OCI-LY3 (cell line): ENCODE data around the gene PKP4.

Source experiments
- H2AFZ ChIP-seq: fragments of 200-600, 300-600 bp; shearing (Covaris generic); 2 replicates; pipeline ENCODE4 v1.6.0; 2014; ENCODE audit warnings: antibody characterized with exemption, low read depth, low read length
- H3K27ac ChIP-seq: fragments of 200-600, 300-600 bp; sonication (generic); 2 replicates; pipeline ENCODE4 v1.5.1; 2014; ENCODE audit warnings: mild to moderate bottlenecking, low read length, moderate library complexity, mixed read lengths
- H3K27me3 ChIP-seq: fragments of 200-600, 300-600 bp; sonication (generic); 2 replicates; pipeline ENCODE4 v1.6.1; 2014; ENCODE audit warnings: low read depth, low read length, mixed read lengths
- H3K36me3 ChIP-seq: fragments of 200-600, 300-600 bp; sonication (generic); replicated peaks from 2 replicates; pipeline ENCODE3; 2014; ENCODE audit warnings: low read depth, low read length, mixed read lengths
- H3K4me1 ChIP-seq: fragments of 300-600, 200-600 bp; sonication (generic); 2 replicates; pipeline ENCODE4 v1.6.1; 2014; ENCODE audit warnings: low read length, mixed read lengths
- H3K4me2 ChIP-seq: fragments of 200-600, 300-600 bp; sonication (generic); 2 replicates; pipeline ENCODE4 v1.6.1; 2014; ENCODE audit warnings: low read length, mixed read lengths
- H3K4me3 ChIP-seq: fragments of 300-600, 200-600 bp; sonication (generic); 2 replicates; pipeline ENCODE4 v1.5.1; 2014; ENCODE audit warnings: antibody characterized with exemption, mild to moderate bottlenecking, low read length, moderate library complexity
- H3K79me2 ChIP-seq: fragments of 300-600, 200-600 bp; shearing (Covaris generic); 2 replicates; pipeline ENCODE4 v1.6.1; 2014; ENCODE audit warnings: mild to moderate bottlenecking, low read length, mixed read lengths
- H3K9ac ChIP-seq: fragments of 300-600, 200-600 bp; shearing (Covaris generic); 2 replicates; pipeline ENCODE4 v1.6.0; 2014; ENCODE audit warnings: mild to moderate bottlenecking, low read length, moderate library complexity
- H3K9me3 ChIP-seq: fragments of 200-600, 300-600 bp; shearing (Covaris generic); 2 replicates; pipeline ENCODE4 v1.6.1; 2014; ENCODE audit warnings: low read length, mixed read lengths; ENCODE audit not compliant: insufficient read depth
- H4K20me1 ChIP-seq: fragments of 200-600, 300-600 bp; sonication (generic); 2 replicates; pipeline ENCODE4 v1.6.1; 2016; ENCODE audit warnings: low read length, mixed read lengths; ENCODE audit not compliant: insufficient read depth
- CTCF ChIP-seq: fragments of 200-600, 300-600 bp; sonication (generic); IDR thresholded peaks from 2 replicates; pipeline ENCODE4 v1.5.1; 2014; ENCODE audit warnings: antibody characterized with exemption, low read length, low read depth
- EZH2phosphoT487 ChIP-seq: fragments of 200-600 bp; shearing (Covaris generic); IDR thresholded peaks from 2 replicates; pipeline ENCODE4 v1.6.1; 2018; ENCODE audit warnings: antibody characterized with exemption, mixed run types, low read depth

PKP4 gene

GRCh38 chr2:158546412-158547144 lies 89.8 kb downstream of the PKP4 start:
- Histone ChIP-seq H3K27ac (no peak overlapping the region), H3K4me2 (no peak overlapping the region)

GRCh38 chr2:158553257-158553656 lies 96.5 kb downstream of the PKP4 start:
- Histone ChIP-seq H3K9me3 (no peaks in the 10 kb centered on the region), H3K9ac (no peak overlapping the region), H3K36me3 (no peaks in the 10 kb centered on the region), H2AFZ (no peak overlapping the region), H3K27me3 (no peaks in the 10 kb centered on the region), H3K4me3 (no peak overlapping the region), H3K27ac (no peak overlapping the region), H4K20me1 (no peaks in the 10 kb centered on the region; the same call in 1 of the 2 replicates), H3K4me1 (no peaks in the 10 kb centered on the region), H3K4me2 (no peak overlapping the region), H3K79me2 (no peaks in the 10 kb centered on the region)
- no peak for TF ChIP-seq EZH2phosphoT487
- no peak for TF ChIP-seq CTCF

More at GRCh38 chr2:158546412-158547144, 89.8 kb downstream of the PKP4 start:
- Histone ChIP-seq H3K36me3 (no peaks in the 10 kb centered on the region), H3K4me3 (no peak overlapping the region), H3K27me3 (no peaks in the 10 kb centered on the region), H4K20me1 (no peaks in the 10 kb centered on the region), H3K9ac (no peak overlapping the region), H2AFZ (no peak overlapping the region), H3K4me1 (no peaks in the 10 kb centered on the region), H3K79me2 (no peaks in the 10 kb centered on the region), H3K9me3 (no peaks in the 10 kb centered on the region)
- no peak for TF ChIP-seq EZH2phosphoT487
- TF ChIP-seq CTCF: no peak

- no peaks in the 10 kb centered on the region for H3K79me2 ChIP-seq
- no peak overlapping the region for H3K4me2 ChIP-seq
- H3K27ac ChIP-seq: no peak overlapping the region
- H3K9ac ChIP-seq: no peak overlapping the region
- H3K36me3 ChIP-seq: no peaks in the 10 kb centered on the region
- no peaks in the 10 kb centered on the region for H3K27me3 ChIP-seq
- H2AFZ ChIP-seq: no peak overlapping the region
- H3K9me3 ChIP-seq: no peaks in the 10 kb centered on the region
- TF ChIP-seq CTCF: no peak
- no peak for TF ChIP-seq EZH2phosphoT487
- no peaks in the 10 kb centered on the region; the same call in 1 of the 2 replicates for H4K20me1 ChIP-seq
- no peak overlapping the region for H3K4me3 ChIP-seq
- H3K4me1 ChIP-seq: no peaks in the 10 kb centered on the region
These were observed 98.2 kb downstream of the PKP4 start for GRCh38 chr2:158554996-158555395.

GRCh38 chr2:158556124-158556523 lies 99.4 kb downstream of the PKP4 start:
- Histone ChIP-seq H3K4me3 (no peak overlapping the region), H3K9me3 (no peaks in the 10 kb centered on the region), H3K27ac (no peak overlapping the region), H3K79me2 (no peaks in the 10 kb centered on the region), H3K4me2 (no peak overlapping the region), H2AFZ (no peak overlapping the region), H3K27me3 (no peaks in the 10 kb centered on the region), H3K4me1 (no peaks in the 10 kb centered on the region), H3K36me3 (no peaks in the 10 kb centered on the region), H4K20me1 (no peaks in the 10 kb centered on the region; the same call in 1 of the 2 replicates), H3K9ac (no peak overlapping the region)
- no peak for TF ChIP-seq CTCF
- no peak for TF ChIP-seq EZH2phosphoT487
